ENCODE data around the gene DIP2B.

DNA sequence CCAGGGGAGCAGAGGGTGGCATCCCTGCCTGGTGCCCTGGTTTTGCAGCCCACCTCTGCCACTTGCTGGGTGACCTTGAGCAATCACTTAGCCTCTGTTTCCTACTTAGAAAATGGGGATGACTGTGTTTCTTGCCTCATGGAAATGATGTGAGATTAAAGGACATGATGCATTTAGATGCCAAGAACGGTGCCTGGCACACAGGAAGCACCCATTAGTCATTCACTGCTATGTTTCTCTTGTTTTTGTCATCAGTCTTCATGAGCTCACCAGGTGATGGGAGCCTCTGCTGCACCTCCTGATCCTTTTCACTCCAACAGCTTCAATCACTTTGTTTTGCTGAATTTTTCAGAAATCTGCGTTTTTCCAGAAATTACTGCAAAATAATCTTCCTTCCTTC, 235.5 kb downstream of the DIP2B start:
- TF ChIP-seq, protein P1, sequence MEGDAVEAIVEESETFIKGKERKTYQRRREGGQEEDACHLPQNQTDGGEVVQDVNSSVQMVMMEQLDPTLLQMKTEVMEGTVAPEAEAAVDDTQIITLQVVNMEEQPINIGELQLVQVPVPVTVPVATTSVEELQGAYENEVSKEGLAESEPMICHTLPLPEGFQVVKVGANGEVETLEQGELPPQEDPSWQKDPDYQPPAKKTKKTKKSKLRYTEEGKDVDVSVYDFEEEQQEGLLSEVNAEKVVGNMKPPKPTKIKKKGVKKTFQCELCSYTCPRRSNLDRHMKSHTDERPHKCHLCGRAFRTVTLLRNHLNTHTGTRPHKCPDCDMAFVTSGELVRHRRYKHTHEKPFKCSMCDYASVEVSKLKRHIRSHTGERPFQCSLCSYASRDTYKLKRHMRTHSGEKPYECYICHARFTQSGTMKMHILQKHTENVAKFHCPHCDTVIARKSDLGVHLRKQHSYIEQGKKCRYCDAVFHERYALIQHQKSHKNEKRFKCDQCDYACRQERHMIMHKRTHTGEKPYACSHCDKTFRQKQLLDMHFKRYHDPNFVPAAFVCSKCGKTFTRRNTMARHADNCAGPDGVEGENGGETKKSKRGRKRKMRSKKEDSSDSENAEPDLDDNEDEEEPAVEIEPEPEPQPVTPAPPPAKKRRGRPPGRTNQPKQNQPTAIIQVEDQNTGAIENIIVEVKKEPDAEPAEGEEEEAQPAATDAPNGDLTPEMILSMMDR (CRISPR knock-in tag; IDR thresholded peaks at IDR 0.05), result no peak
- TF ChIP-seq BCL6 (CRISPR knock-in tag; IDR thresholded peaks at IDR 0.05) (no peak), ATF7 (IDR thresholded peaks at IDR 0.05) (no peak), ATF7 (CRISPR knock-in tag; IDR thresholded peaks at IDR 0.05) (no peak), MZF1 (CRISPR knock-in tag; IDR thresholded peaks at IDR 0.05; ENCODE audit: borderline replicate concordance) (no peak), KDM2A (CRISPR knock-in tag; IDR thresholded peaks at IDR 0.05; ENCODE audit: borderline replicate concordance, low read depth) (no peak), TAF1 (CRISPR knock-in tag; IDR thresholded peaks at IDR 0.05) (no peak), ZKSCAN1 (IDR thresholded peaks at IDR 0.05; ENCODE audit: low read length) (no peak)
- TF ChIP-seq, protein P2, sequence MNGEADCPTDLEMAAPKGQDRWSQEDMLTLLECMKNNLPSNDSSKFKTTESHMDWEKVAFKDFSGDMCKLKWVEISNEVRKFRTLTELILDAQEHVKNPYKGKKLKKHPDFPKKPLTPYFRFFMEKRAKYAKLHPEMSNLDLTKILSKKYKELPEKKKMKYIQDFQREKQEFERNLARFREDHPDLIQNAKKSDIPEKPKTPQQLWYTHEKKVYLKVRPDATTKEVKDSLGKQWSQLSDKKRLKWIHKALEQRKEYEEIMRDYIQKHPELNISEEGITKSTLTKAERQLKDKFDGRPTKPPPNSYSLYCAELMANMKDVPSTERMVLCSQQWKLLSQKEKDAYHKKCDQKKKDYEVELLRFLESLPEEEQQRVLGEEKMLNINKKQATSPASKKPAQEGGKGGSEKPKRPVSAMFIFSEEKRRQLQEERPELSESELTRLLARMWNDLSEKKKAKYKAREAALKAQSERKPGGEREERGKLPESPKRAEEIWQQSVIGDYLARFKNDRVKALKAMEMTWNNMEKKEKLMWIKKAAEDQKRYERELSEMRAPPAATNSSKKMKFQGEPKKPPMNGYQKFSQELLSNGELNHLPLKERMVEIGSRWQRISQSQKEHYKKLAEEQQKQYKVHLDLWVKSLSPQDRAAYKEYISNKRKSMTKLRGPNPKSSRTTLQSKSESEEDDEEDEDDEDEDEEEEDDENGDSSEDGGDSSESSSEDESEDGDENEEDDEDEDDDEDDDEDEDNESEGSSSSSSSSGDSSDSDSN (CRISPR knock-in tag; IDR thresholded peaks at IDR 0.05), result no peak
- TF ChIP-seq, protein P3, sequence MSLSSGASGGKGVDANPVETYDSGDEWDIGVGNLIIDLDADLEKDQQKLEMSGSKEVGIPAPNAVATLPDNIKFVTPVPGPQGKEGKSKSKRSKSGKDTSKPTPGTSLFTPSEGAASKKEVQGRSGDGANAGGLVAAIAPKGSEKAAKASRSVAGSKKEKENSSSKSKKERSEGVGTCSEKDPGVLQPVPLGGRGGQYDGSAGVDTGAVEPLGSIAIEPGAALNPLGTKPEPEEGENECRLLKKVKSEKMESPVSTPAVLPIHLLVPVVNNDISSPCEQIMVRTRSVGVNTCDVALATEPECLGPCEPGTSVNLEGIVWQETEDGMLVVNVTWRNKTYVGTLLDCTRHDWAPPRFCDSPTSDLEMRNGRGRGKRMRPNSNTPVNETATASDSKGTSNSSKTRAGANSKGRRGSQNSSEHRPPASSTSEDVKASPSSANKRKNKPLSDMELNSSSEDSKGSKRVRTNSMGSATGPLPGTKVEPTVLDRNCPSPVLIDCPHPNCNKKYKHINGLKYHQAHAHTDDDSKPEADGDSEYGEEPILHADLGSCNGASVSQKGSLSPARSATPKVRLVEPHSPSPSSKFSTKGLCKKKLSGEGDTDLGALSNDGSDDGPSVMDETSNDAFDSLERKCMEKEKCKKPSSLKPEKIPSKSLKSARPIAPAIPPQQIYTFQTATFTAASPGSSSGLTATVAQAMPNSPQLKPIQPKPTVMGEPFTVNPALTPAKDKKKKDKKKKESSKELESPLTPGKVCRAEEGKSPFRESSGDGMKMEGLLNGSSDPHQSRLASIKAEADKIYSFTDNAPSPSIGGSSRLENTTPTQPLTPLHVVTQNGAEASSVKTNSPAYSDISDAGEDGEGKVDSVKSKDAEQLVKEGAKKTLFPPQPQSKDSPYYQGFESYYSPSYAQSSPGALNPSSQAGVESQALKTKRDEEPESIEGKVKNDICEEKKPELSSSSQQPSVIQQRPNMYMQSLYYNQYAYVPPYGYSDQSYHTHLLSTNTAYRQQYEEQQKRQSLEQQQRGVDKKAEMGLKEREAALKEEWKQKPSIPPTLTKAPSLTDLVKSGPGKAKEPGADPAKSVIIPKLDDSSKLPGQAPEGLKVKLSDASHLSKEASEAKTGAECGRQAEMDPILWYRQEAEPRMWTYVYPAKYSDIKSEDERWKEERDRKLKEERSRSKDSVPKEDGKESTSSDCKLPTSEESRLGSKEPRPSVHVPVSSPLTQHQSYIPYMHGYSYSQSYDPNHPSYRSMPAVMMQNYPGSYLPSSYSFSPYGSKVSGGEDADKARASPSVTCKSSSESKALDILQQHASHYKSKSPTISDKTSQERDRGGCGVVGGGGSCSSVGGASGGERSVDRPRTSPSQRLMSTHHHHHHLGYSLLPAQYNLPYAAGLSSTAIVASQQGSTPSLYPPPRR (CRISPR knock-in tag; IDR thresholded peaks at IDR 0.05; ENCODE audit: borderline replicate concordance), result no peak
